SK-N-SH (cell line): ENCODE data around the gene HSPE1. TPM values are rescaled to one million over a fixed set of nuclear protein-coding genes. Genes with fewer than 3 reads are reported as not detected.

Experiments
- CHD2 ChIP-seq: fragments of 150-350 bp; IDR thresholded peaks from 2 replicates; pipeline ENCODE4 v1.6.1; 2018; ENCODE audit warnings: low read length; ENCODE audit not compliant: partially characterized antibody
- ELF1 ChIP-seq: IDR thresholded peaks from 2 replicates; pipeline ENCODE4 v1.4.0; 2012
- EP300 ChIP-seq, 2 experiments: IDR thresholded peaks; 2 replicates each; pipeline versions ENCODE4 v1.4.0 to v1.6.1; 2012; ENCODE audit warnings: borderline replicate concordance in 1 of 2, low read depth in 1 of 2, low read length in 1 of 2
- EZH2phosphoT487 ChIP-seq: fragments of 200-600 bp; sonication (generic); IDR thresholded peaks from 2 replicates; pipeline ENCODE4 v1.6.1; 2017; ENCODE audit warnings: low read depth, mixed run types, mild to moderate bottlenecking, antibody characterized with exemption, moderate library complexity, borderline replicate concordance
- FOSL2 ChIP-seq: IDR thresholded peaks from 2 replicates; pipeline ENCODE4 v1.4.0; 2012; ENCODE audit warnings: low read depth, mild to moderate bottlenecking, moderate library complexity, borderline replicate concordance
- FOXJ3 ChIP-seq: sonication (generic); formaldehyde crosslinking; IDR thresholded peaks from 2 replicates; pipeline ENCODE4 v1.5.1; 2020; ENCODE audit warnings: mild to moderate bottlenecking, missing genetic modification reagents
- GABPA ChIP-seq: IDR thresholded peaks from 2 replicates; pipeline ENCODE4 v1.4.0; 2012; ENCODE audit warnings: low read depth, mild to moderate bottlenecking
- JUND ChIP-seq: IDR thresholded peaks from 2 replicates; pipeline ENCODE4 v1.4.0; 2012
- NFIC ChIP-seq: IDR thresholded peaks from 2 replicates; pipeline ENCODE4 v1.4.0; 2012; ENCODE audit warnings: borderline replicate concordance
- NRF1 ChIP-seq: IDR thresholded peaks from 2 replicates; pipeline ENCODE4 v1.6.1; 2012; ENCODE audit warnings: low read depth, mild to moderate bottlenecking, low read length
- POLR2AphosphoS5 ChIP-seq: IDR thresholded peaks from 2 replicates; pipeline ENCODE4 v1.6.1; 2012; ENCODE audit warnings: low read depth, low read length
- RCOR1 ChIP-seq: fragments of 150-350 bp; IDR thresholded peaks from 2 replicates; pipeline ENCODE4 v1.6.1; 2017; ENCODE audit warnings: antibody characterized with exemption, low read length
- RFX5 ChIP-seq: IDR thresholded peaks from 2 replicates; pipeline ENCODE4 v1.6.1; 2012; ENCODE audit warnings: mild to moderate bottlenecking, improper control_type of control experiment, low read length
- RXRA ChIP-seq: IDR thresholded peaks from 2 replicates; pipeline ENCODE4 v1.4.0; 2012; ENCODE audit warnings: low read depth, mild to moderate bottlenecking, borderline replicate concordance
- SIN3A ChIP-seq: IDR thresholded peaks from 2 replicates; pipeline ENCODE4 v1.6.1; 2012; ENCODE audit warnings: low read depth, mild to moderate bottlenecking, low read length, moderate library complexity, borderline replicate concordance
- SMC3 ChIP-seq: IDR thresholded peaks from 2 replicates; pipeline ENCODE4 v1.6.1; 2012; ENCODE audit warnings: low read depth, low read length, improper control_type of control experiment
- TCF12 ChIP-seq: IDR thresholded peaks from 2 replicates; pipeline ENCODE4 v1.4.0; 2012
- TEAD4 ChIP-seq: IDR thresholded peaks from 2 replicates; pipeline ENCODE4 v1.4.0; 2012; ENCODE audit warnings: mild to moderate bottlenecking, borderline replicate concordance; ENCODE audit not compliant: insufficient read depth
- YY1 ChIP-seq: IDR thresholded peaks from 2 replicates; pipeline ENCODE4 v1.4.0; 2012; ENCODE audit warnings: low read depth, mild to moderate bottlenecking
- polyA plus RNA-seq, 3 experiments: library from polyadenylated mRNA; depleted of rRNA; stranded (reverse); fragments of >200 nt; gene quantifications; 2 replicates each; pipeline ENCODE4 v1.2.3, GENCODE V29; 2012
- TF ChIP-seq, protein P1 (sequence below): fragments of 150-350 bp; IDR thresholded peaks from 2 replicates; pipeline ENCODE4 v1.6.1; 2016; ENCODE audit warnings: mild to moderate bottlenecking, low read depth, low read length
- TF ChIP-seq, protein P2 (sequence below): IDR thresholded peaks from 2 replicates; pipeline ENCODE4 v1.4.0; 2012; ENCODE audit warnings: low read depth
- TF ChIP-seq, protein P3 (sequence below): fragments of 200-600 bp; sonication (generic); IDR thresholded peaks from 2 replicates; pipeline ENCODE4 v1.6.1; 2017; ENCODE audit warnings: antibody characterized with exemption, mild to moderate bottlenecking, moderate library complexity
- TF ChIP-seq, protein P4 (sequence below): fragments of 150-350 bp; IDR thresholded peaks from 2 replicates; pipeline ENCODE4 v1.6.1; 2017; ENCODE audit warnings: antibody characterized with exemption, low read length, low read depth, borderline replicate concordance

HSPE1 gene
- polyA plus RNA-seq, 1 of the 3 experiments (the other 2 are of a cell fraction): 130 TPM

DNA sequence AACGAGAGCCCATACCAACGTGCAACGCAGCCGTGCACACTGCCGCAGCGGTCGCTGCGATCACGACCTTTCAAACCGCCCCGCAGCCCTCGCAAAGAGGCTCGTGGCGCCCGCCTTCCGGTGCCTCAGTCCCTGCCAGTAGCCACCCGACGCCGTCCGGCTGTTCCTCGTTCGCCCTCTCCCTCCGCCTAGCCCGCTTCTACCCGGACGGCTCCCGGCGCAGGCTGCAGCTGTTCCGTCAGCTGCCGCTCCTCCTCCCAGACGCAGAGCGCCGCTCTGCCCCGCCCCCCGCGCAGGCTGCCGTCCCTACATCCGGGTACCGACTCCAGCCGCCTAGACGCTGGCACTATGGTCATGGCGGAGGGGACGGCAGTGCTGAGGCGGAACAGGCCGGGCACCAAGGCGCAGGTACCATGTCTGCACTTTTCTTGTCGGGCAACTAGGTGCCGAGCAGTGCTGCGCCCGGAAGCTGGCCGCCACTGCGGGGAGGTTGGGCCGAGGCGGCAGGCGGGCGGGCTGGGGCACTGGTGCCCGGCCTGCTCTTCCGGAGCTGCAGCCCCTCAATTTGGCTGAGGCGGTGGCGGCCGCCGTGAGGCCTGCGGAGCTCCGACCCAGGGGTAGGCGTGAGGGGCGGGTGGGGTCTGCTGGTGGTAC, 15.7 kb downstream of the HSPE1 start, which contains the start of gene MOB4 (continued):
- 0 out of 2 replicates have a peak, but pooled peaks have one; percentile 3 for TF ChIP-seq SMC3
- TF ChIP-seq FOSL2: no peak
- TF ChIP-seq YY1: peak; percentile 86
- TF ChIP-seq CHD2: peak; percentile 76
- TF ChIP-seq, protein P1, sequence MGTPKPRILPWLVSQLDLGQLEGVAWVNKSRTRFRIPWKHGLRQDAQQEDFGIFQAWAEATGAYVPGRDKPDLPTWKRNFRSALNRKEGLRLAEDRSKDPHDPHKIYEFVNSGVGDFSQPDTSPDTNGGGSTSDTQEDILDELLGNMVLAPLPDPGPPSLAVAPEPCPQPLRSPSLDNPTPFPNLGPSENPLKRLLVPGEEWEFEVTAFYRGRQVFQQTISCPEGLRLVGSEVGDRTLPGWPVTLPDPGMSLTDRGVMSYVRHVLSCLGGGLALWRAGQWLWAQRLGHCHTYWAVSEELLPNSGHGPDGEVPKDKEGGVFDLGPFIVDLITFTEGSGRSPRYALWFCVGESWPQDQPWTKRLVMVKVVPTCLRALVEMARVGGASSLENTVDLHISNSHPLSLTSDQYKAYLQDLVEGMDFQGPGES: no peak
- TF ChIP-seq ELF1: peak; percentile 83
- TF ChIP-seq, protein P2, sequence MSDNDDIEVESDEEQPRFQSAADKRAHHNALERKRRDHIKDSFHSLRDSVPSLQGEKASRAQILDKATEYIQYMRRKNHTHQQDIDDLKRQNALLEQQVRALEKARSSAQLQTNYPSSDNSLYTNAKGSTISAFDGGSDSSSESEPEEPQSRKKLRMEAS: peak; percentile 91
- no peak; the same call in 1 of the 2 replicates for TF ChIP-seq RXRA
- TF ChIP-seq, protein P3, sequence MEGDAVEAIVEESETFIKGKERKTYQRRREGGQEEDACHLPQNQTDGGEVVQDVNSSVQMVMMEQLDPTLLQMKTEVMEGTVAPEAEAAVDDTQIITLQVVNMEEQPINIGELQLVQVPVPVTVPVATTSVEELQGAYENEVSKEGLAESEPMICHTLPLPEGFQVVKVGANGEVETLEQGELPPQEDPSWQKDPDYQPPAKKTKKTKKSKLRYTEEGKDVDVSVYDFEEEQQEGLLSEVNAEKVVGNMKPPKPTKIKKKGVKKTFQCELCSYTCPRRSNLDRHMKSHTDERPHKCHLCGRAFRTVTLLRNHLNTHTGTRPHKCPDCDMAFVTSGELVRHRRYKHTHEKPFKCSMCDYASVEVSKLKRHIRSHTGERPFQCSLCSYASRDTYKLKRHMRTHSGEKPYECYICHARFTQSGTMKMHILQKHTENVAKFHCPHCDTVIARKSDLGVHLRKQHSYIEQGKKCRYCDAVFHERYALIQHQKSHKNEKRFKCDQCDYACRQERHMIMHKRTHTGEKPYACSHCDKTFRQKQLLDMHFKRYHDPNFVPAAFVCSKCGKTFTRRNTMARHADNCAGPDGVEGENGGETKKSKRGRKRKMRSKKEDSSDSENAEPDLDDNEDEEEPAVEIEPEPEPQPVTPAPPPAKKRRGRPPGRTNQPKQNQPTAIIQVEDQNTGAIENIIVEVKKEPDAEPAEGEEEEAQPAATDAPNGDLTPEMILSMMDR: no peak
- TF ChIP-seq FOXJ3 (CRISPR knock-in tag): peak; percentile 13; the same call in 1 of the 2 replicates
- no peak for TF ChIP-seq RCOR1
- TF ChIP-seq NFIC: no peak
- peak; percentile 67 for TF ChIP-seq GABPA
- no peak for TF ChIP-seq JUND
- TF ChIP-seq EP300 (IDR thresholded peaks at IDR 0.05; ENCODE audit: borderline replicate concordance in 1 of 2, low read depth in 1 of 2, low read length in 1 of 2): peak; percentile 98 to 100
- no peak for TF ChIP-seq TEAD4
- TF ChIP-seq EZH2phosphoT487: no peak
- TF ChIP-seq POLR2AphosphoS5: peak; percentile 94
- peak; percentile 96 for TF ChIP-seq SIN3A
- TF ChIP-seq NRF1: peak; percentile 76
- peak; percentile 64; the same call in 1 of the 2 replicates for TF ChIP-seq TCF12
- TF ChIP-seq, protein P4, sequence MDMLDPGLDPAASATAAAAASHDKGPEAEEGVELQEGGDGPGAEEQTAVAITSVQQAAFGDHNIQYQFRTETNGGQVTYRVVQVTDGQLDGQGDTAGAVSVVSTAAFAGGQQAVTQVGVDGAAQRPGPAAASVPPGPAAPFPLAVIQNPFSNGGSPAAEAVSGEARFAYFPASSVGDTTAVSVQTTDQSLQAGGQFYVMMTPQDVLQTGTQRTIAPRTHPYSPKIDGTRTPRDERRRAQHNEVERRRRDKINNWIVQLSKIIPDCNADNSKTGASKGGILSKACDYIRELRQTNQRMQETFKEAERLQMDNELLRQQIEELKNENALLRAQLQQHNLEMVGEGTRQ: no peak
- no peak for TF ChIP-seq RFX5
